GM18870 (cell line): ENCODE results near the gene APOBEC3F.
A peak's percentile ranks its signal among the peaks of the same experiment; 100 is the strongest.

Experiments used
- ATAC-seq: cut with Tn5 transposase; IDR thresholded peaks from one replicate; pipeline ENCODE4 v1.9.1; 2021; ENCODE audit warnings: moderate library complexity; ENCODE audit not compliant: unreplicated experiment

Gene APOBEC3F

GRCh38 chr22:39090426-39091064 is 49.9 kb downstream of the APOBEC3F start:
- ATAC-seq: no peak

DNA sequence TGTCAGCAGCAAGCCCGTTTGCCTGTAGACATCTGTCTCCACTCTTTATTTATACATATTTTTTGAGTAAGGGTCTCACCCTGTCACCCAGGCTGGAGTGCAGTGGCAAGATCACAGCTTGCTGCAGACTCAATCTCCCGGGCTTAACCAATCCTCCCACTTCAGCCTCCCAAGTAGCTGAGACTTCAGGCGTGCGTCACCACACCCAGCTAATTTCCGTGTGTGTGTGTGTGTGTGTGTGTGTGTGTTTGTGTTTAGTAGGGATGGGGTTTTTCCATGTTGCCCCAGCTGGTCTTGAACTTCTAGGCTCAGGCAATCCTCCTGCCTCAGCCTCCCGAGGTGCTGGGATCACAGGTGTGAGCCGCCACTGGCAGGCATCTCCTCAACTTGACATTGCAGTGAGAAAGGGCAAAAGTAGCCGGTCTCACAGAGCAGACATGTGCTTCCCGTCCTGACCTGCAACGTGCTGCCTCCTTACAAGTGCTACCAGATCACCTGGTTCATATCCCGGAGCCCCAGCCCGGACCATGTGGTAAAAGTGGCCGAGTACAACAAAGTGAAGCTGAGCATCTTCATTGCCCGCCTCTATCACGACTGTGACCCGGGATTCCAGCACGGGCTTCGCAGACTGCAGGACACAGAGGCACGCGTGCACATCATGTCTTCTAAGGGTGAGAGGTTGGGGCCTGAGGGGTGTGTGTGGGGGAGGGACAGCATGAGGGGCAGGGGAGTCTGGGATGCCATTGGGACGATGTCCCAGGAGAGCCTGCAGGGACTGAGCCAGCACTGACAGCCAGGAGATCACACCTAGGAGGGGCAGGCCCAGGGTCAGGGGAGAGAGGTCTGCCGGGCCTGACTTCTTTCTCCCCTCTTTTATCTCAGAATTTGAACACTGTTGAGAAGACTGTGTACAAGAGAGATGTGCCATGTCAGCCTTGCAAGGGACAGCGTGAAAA is 50.7 kb downstream of the APOBEC3F start:
- no peak for ATAC-seq

DNA sequence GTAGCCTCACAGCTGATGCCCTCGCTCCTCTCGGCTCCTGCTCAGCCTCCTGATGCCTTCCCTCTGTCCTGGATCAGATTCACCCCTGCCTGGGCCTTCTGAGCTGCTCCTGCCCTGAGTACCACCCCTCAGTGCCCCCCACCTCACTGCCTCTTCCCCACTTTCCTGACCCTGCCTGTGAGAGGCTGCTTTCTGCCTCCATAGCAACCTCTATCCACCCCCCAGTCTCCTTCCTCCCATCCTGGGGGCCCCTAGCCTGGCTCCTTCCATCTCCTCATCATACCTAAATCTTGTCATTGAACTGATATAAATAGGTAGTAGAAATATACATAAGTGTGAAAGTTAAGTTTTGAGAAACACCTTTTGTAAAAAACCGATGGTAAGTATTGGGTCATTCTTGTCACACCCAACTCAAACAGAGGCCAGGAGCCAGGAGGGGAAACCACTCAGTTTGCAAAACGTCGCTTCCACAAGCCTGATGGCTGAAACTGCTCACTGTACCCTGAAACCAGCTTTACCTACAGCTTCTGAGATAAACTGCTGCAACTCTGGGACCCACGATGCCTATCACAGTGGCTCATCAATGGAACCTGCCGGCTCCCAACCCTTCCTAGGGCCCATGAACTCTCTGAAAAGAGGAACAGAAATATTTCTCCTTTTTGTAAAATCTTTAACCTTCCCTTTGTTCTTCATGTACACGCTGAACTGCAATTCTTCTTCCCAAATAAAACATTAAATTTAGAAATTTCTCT is 51.6 kb downstream of the APOBEC3F start:
- no peak for ATAC-seq

- ATAC-seq: no peak
Observed at GRCh38 chr22:39094717-39095389, 54.2 kb downstream of the APOBEC3F start.

- no peak for ATAC-seq
Observed at GRCh38 chr22:39095971-39096370, 55.3 kb downstream of the APOBEC3F start.

GRCh38 chr22:39097098-39098020 is 56.7 kb downstream of the APOBEC3F start, which contains the start of gene APOBEC3H:
Gene APOBEC3H (plus strand): TSS chr22:39097244. CDS start chr22:39100279, 3,035 bp downstream.
- peak; percentile 24 for ATAC-seq

- ATAC-seq: no peak
Observed at GRCh38 chr22:39098026-39098425, 57.4 kb downstream of the APOBEC3F start.

DNA sequence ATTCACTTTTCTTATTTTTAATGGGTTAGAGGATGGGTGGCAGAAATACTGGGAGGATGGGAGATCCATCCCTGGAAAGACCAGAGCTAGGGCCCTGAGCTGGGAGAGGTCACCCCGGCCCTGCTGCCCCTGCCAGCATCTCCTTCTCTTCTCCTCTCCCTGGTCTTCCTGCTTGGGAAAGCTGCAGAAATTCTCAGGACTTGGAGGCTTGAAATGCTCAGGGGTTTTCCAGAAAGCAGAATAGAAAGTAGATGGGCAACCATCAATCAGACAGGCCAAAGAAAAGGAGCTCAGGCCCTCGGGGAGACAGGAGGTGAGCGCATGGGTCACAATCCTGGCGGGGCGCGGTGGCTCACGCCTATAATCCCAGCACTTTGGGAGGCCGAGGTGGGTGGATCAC is 57.9 kb downstream of the APOBEC3F start:
- no peak for ATAC-seq

DNA sequence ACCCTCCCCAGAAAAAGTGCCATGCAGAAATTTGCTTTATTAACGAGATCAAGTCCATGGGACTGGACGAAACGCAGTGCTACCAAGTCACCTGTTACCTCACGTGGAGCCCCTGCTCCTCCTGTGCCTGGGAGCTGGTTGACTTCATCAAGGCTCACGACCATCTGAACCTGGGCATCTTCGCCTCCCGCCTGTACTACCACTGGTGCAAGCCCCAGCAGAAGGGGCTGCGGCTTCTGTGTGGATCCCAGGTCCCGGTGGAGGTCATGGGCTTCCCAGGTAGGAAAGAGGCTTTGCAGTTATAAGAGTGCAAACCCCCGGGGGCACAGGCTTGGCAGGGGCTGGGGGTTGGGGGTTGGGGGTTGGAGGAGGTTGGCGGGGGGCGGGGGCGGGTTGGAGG is 60.6 kb downstream of the APOBEC3F start:
- ATAC-seq: no peak

GRCh38 chr22:39103431-39103830 is 62.8 kb downstream of the APOBEC3F start:
- no peak for ATAC-seq
